Measurements from ENCODE around the gene TMED7. TPM values are rescaled to one million over a fixed set of nuclear protein-coding genes. Genes with fewer than 3 reads are reported as not detected.

Gene TMED7
- total and polyA plus RNA-seq, 4 donors = 43.4 to 140 (median 65.8) TPM

GRCh38 chr5:115636008-115636407 lies 10.2 kb upstream of the TMED7 start:
- Histone ChIP-seq H3K27me3 (ENCODE audit: control insufficient read depth in 4 of 4, insufficient read depth in 4 of 4, low read length in 3 of 4) (no peaks in the 10 kb centered on the region), H3K36me3 (ENCODE audit: control insufficient read depth in 4 of 4, insufficient read depth in 3 of 4, low read depth in 1 of 4, low read length in 3 of 4) (no peaks in the 10 kb centered on the region), H3K4me1 (ENCODE audit: control insufficient read depth in 4 of 4, insufficient read depth in 4 of 4, low read length in 3 of 4) (peaks cover 4 to 31% (median 17%) of the 10 kb centered on the region in 4 donors), H3K27ac (ENCODE audit: low read depth in 1 of 2, low read length in 2 of 2) (no peak overlapping the region), H3K9ac (ENCODE audit: low read depth in 1 of 2, low read length in 2 of 2) (no peak overlapping the region), H3K4me3 (ENCODE audit: low read depth in 1 of 3, low read length in 3 of 3) (no peak overlapping the region), H3K9me3 (ENCODE audit: control insufficient read depth in 4 of 4, low read length in 3 of 4) (no peaks in the 10 kb centered on the region)
- 95% methylated on average over 1 of the region's 1 CpG for WGBS
- DNase-seq (ENCODE audit: low spot score) = no peak
- TF ChIP-seq HNF4A (conservative IDR thresholded peaks at IDR 0.05) (no peak), REST (IDR thresholded peaks at IDR 0.05) (no peak), RAD21 (IDR thresholded peaks at IDR 0.05) (no peak), ATF3 (IDR thresholded peaks at IDR 0.05) (no peak), YY1 (IDR thresholded peaks at IDR 0.05) (no peak), MAX (IDR thresholded peaks at IDR 0.05) (no peak)

- Histone ChIP-seq H3K27ac (ENCODE audit: low read depth in 1 of 2, low read length in 2 of 2) (peak overlapping the region; percentile 81 to 98), H3K27me3 (ENCODE audit: control insufficient read depth in 4 of 4, insufficient read depth in 4 of 4, low read length in 3 of 4) (no peaks in the 10 kb centered on the region), H3K36me3 (ENCODE audit: control insufficient read depth in 4 of 4, insufficient read depth in 3 of 4, low read depth in 1 of 4, low read length in 3 of 4) (no peaks in the 10 kb centered on the region), H3K9me3 (ENCODE audit: control insufficient read depth in 4 of 4, low read length in 3 of 4) (no peaks in the 10 kb centered on the region), H3K4me3 (ENCODE audit: low read depth in 1 of 3, low read length in 3 of 3) (peak overlapping the region; percentile 27 to 83 (median 61)), H3K9ac (ENCODE audit: low read depth in 1 of 2, low read length in 2 of 2) (peak overlapping the region; percentile 87 to 99), H3K4me1 (ENCODE audit: control insufficient read depth in 4 of 4, insufficient read depth in 4 of 4, low read length in 3 of 4) (peaks cover 2 to 28% (median 14%) of the 10 kb centered on the region in 4 donors)
- under 1% methylated on average over 8 of the region's 8 CpGs for WGBS
- peak; percentile 87 for DNase-seq (ENCODE audit: low spot score)
- peak; percentile 43 for TF ChIP-seq SP1 (IDR thresholded peaks at IDR 0.05)
- TF ChIP-seq CTCF (IDR thresholded peaks at IDR 0.05; ENCODE audit: low read depth, low read length, missing input control) = peak; percentile 96
- peak; percentile 48 to 58 for TF ChIP-seq HNF4A (conservative IDR thresholded peaks at IDR 0.05)
- TF ChIP-seq RXRA (IDR thresholded peaks at IDR 0.05) = peak in 1 of 2 donors; percentile 50
- TF ChIP-seq RAD21 (IDR thresholded peaks at IDR 0.05) = peak; percentile 92 to 93
- TF ChIP-seq TAF1 (conservative IDR thresholded peaks at IDR 0.05) = peak; percentile 23
- TF ChIP-seq YY1 (IDR thresholded peaks at IDR 0.05) = peak; percentile 87
- TF ChIP-seq MAX (IDR thresholded peaks at IDR 0.05) = no peak
- TF ChIP-seq EGR1 (IDR thresholded peaks at IDR 0.05; ENCODE audit: low read depth in 2 of 2) = no peak
- TF ChIP-seq HNF4G (IDR thresholded peaks at IDR 0.05) = no peak
- peak; percentile 25 to 70 for TF ChIP-seq GABPA (IDR thresholded peaks at IDR 0.05 in 1 of 2, conservative IDR thresholded peaks at IDR 0.05 in 1 of 2)
- no peak for TF ChIP-seq REST (IDR thresholded peaks at IDR 0.05)
- no peak for TF ChIP-seq NR2F2 (IDR thresholded peaks at IDR 0.05)
These were observed 8.7 kb upstream of the TMED7 start for GRCh38 chr5:115634343-115635132.
